Activated T-cell treated with anti-CD3 and anti-CD28 coated beads, Interleukin-2, amount 50 U/mL, for 24 hours (primary cell): ENCODE data around the gene SPAAR.
A peak's percentile ranks its signal among the peaks of the same experiment; 100 is the strongest.
"Not testable (repeated sequence)": the region's sequence is repeated elsewhere in the genome, so short reads cannot be mapped to it uniquely, and the experiment has no call there.

Experiments
- DNase-seq: peaks from one replicate; pipeline ENCODE4 v3.0.0-alpha.2; 2020
- H3K27ac Mint-ChIP-seq: 2 replicates; pipeline ENCODE4 v1.8.0; 2020; ENCODE audit warnings: mild to moderate bottlenecking, mixed read lengths
- H3K27me3 Mint-ChIP-seq: 2 replicates; pipeline ENCODE4 v1.8.0; 2020; ENCODE audit warnings: mixed read lengths
- H3K36me3 Mint-ChIP-seq: 2 replicates; pipeline ENCODE4 v1.8.0; 2020; ENCODE audit warnings: low read depth, mixed read lengths
- H3K4me1 Mint-ChIP-seq: 2 replicates; pipeline ENCODE4 v1.8.0; 2020; ENCODE audit warnings: low read depth, mixed read lengths
- H3K4me3 Mint-ChIP-seq: 2 replicates; pipeline ENCODE4 v1.8.0; 2020; ENCODE audit warnings: mild to moderate bottlenecking, moderate library complexity, mixed read lengths
- H3K9me3 Mint-ChIP-seq: 2 replicates; pipeline ENCODE4 v1.8.0; 2020; ENCODE audit warnings: mixed read lengths

The SPAAR gene

DNA sequence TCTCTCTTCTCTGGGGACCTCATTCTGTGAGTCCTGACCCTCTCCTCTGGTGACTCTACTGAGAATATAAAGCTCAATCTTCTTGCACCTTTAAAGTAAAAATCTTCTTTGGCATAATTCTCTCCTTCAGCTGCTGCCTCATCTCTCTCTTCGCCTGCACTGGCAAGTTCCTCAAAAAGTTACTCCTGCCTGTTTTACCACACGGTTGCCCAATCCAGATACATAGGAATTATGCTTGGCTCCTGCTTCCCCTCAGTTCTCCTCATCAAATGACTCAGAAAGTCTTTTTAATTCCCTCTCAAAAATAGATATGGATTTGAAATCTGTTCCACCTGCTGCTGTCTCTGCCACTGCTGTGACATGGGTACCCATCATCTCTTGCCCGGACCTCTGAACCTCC, 17.6 kb upstream of the SPAAR start:
- Mint-ChIP-seq H3K27ac (no peak overlapping the region), H3K9me3 (no peaks in the 10 kb centered on the region), H3K27me3 (peaks cover 14% of the 10 kb centered on the region)

GRCh38 chr9:35892051-35892450, 17.2 kb upstream of the SPAAR start:
- H3K4me1 Mint-ChIP-seq, result no peaks in the 10 kb centered on the region
- H3K9me3 Mint-ChIP-seq, result no peaks in the 10 kb centered on the region
- H3K4me3 Mint-ChIP-seq, result no peak overlapping the region
- peaks cover 14% of the 10 kb centered on the region for H3K27me3 Mint-ChIP-seq
- no peak overlapping the region for H3K27ac Mint-ChIP-seq
- no peaks in the 10 kb centered on the region for H3K36me3 Mint-ChIP-seq
- DNase-seq, result no peak

More for the DNA sequence above, 17.6 kb upstream of the SPAAR start:
- Mint-ChIP-seq H3K4me3 (no peak overlapping the region), H3K4me1 (no peaks in the 10 kb centered on the region), H3K36me3 (no peaks in the 10 kb centered on the region)
- no peak for DNase-seq

DNA sequence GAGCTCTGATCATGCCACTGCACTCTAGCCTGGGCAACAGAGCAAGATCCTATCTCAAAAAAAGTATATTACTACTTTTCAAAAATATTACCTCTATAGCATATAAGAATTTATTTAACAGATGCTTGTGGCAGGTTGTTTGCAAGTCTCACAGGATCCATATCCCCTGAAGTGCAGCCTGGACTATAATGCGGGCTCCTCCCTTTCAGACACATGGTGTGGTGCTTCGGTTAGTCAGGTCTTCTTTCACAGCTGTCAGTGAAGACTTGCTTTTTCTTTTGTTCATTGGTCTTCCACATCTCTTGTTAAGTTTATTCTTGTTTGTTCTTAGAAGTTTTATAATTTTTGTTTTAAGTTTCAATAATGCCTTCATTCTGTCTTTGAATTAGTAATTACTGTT, 12.7 kb upstream of the SPAAR start:
- DNase-seq, result no peak
- no peak overlapping the region for H3K27ac Mint-ChIP-seq
- no peaks in the 10 kb centered on the region for H3K36me3 Mint-ChIP-seq
- H3K9me3 Mint-ChIP-seq, result no peaks in the 10 kb centered on the region
- peaks cover 13% of the 10 kb centered on the region for H3K27me3 Mint-ChIP-seq
- no peaks in the 10 kb centered on the region for H3K4me1 Mint-ChIP-seq
- no peak overlapping the region for H3K4me3 Mint-ChIP-seq

GRCh38 chr9:35897376-35898099, 11.8 kb upstream of the SPAAR start:
- H3K9me3 Mint-ChIP-seq, H3K4me3 Mint-ChIP-seq, H3K36me3 Mint-ChIP-seq, H3K4me1 Mint-ChIP-seq, DNase-seq, H3K27me3 Mint-ChIP-seq, H3K27ac Mint-ChIP-seq: not testable (repeated sequence)

DNA sequence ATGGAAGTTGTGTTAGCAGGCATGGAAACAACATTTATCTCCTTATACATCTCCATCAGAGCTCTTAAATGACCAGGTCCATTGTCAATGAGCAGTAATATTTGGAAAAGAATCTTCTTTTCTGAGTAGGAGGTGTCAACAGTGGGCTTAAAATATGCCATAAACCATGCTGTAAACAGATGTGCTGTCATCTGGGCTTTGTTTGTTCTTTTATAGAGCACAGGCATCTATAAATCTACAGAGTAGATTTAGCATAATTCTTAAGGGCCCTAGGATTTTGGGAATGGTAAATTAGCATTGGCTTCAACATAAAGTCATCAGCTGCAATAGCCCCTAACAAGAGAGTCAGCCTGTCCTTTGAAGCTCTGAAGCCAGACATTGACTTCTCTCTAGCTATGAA, 11.0 kb upstream of the SPAAR start:
- no peak for DNase-seq
- H3K4me1 Mint-ChIP-seq, result peaks cover 4% of the 10 kb centered on the region
- H3K9me3 Mint-ChIP-seq, result no peaks in the 10 kb centered on the region
- no peaks in the 10 kb centered on the region for H3K36me3 Mint-ChIP-seq
- no peak overlapping the region for H3K27ac Mint-ChIP-seq
- H3K4me3 Mint-ChIP-seq, result no peak overlapping the region
- peaks cover 8% of the 10 kb centered on the region for H3K27me3 Mint-ChIP-seq

GRCh38 chr9:35899021-35899420, 10.3 kb upstream of the SPAAR start:
- peaks cover 4% of the 10 kb centered on the region for H3K4me1 Mint-ChIP-seq
- no peak for DNase-seq
- no peak overlapping the region for H3K4me3 Mint-ChIP-seq
- H3K27ac Mint-ChIP-seq, result no peak overlapping the region
- no peaks in the 10 kb centered on the region for H3K9me3 Mint-ChIP-seq
- no peaks in the 10 kb centered on the region for H3K36me3 Mint-ChIP-seq
- H3K27me3 Mint-ChIP-seq, result peaks cover 8% of the 10 kb centered on the region

DNA sequence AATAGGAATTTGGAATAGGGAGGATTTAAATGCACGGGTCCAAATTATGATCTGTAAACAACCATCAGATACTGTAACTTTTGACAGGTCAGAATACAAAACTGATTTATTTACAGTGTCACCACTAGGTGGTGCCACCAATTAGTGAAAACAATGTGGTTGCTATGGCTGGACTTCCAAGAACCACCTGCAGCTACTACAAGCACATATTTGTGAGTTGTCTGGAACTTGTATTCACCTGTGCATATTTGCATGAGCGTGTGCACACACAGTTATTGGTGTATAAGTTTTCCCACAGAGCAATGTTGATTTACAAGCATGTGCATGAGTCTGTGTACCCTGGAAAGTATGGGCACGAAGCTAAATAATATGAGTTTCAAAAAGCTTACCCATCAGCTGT, 6.2 kb upstream of the SPAAR start:
- peaks cover 17% of the 10 kb centered on the region for H3K4me1 Mint-ChIP-seq
- no peaks in the 10 kb centered on the region for H3K36me3 Mint-ChIP-seq
- no peak for DNase-seq
- H3K9me3 Mint-ChIP-seq, result no peaks in the 10 kb centered on the region
- H3K27me3 Mint-ChIP-seq, result no peaks in the 10 kb centered on the region
- H3K27ac Mint-ChIP-seq, result no peak overlapping the region
- no peak overlapping the region for H3K4me3 Mint-ChIP-seq

DNA sequence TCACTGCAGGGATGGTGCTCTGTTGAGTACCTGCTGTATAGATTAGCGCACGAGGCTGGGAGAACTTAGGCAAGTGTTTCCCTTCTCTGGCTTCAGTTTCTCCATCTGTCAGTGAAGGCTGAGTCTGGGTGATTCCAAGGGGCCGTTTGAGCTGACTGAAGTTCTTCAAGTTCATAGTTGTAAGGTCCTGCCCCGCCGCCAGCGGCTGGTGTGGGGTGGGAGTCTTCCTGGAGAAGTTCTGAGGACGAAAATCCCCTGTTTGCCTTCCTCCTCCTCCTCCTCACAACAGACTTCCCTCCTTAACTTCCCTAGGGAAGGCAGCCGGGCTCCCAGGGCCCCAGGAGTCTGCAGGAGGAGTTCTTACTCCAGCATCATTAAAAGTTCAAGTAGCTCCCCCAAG, 5.0 kb upstream of the SPAAR start:
- no peak overlapping the region for H3K27ac Mint-ChIP-seq
- peaks cover 30% of the 10 kb centered on the region for H3K4me1 Mint-ChIP-seq
- H3K4me3 Mint-ChIP-seq, result no peak overlapping the region
- H3K27me3 Mint-ChIP-seq, result no peaks in the 10 kb centered on the region
- H3K9me3 Mint-ChIP-seq, result no peaks in the 10 kb centered on the region
- DNase-seq, result no peak
- no peaks in the 10 kb centered on the region for H3K36me3 Mint-ChIP-seq

- Mint-ChIP-seq H3K27ac (no peak overlapping the region), H3K9me3 (no peaks in the 10 kb centered on the region), H3K27me3 (no peaks in the 10 kb centered on the region), H3K4me1 (peaks cover 39% of the 10 kb centered on the region), H3K4me3 (no peak overlapping the region), H3K36me3 (no peaks in the 10 kb centered on the region)
- DNase-seq, result no peak
Measured at GRCh38 chr9:35905051-35905781, 4.1 kb upstream of the SPAAR start.

- Mint-ChIP-seq H3K36me3 (no peaks in the 10 kb centered on the region), H3K9me3 (no peaks in the 10 kb centered on the region), H3K27ac (no peak within 1 kb of the TSS), H3K27me3 (no peaks in the 10 kb centered on the region), H3K4me1 (peaks cover 48% of the 10 kb centered on the region), H3K4me3 (no peak within 1 kb of the TSS)
- no peak for DNase-seq
Measured at GRCh38 chr9:35905912-35906679, 3.2 kb upstream of the SPAAR start, which contains the start of gene HRCT1. HRCT1 (plus strand) TSS chr9:35906202; CDS start chr9:35906288, 86 bp downstream.

DNA sequence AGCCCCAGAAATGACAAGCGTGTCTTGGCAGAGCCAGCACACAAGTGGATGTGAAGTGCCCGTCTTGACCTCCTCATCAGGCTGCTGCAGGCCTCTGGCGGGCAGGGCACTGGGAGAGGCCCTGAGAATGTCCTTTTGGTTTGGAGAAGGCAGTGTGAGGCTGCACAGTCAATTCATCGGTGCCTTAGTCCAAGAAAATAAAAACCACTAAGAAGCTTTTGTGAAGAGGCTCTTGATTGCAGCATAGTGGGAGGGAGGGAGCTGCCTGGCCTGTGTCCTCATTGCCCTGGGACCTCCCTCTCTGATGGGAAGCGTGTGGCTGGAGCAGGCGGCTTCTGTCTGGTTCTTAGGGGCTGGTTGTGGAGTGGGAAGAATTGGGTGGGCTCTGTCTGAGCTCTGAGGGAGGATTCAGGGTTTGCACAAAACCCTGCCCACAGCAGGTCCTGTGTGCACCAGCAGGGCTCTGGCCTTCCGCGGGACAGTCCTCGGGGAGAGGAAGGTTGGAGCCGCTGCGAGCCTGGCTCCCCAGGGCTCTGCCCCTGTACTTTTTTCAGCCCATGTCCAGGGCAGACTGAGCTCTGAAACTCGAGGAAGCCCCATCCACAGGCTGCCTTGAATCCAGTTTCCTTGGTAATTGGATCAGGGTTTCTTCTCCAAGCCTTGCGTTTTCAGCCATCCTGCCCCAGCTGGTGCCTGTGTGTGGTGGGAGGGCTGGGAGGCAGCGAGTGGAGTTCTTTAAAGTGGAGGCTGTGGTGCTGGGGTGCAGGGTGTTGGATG, 2.2 kb upstream of the SPAAR start:
- DNase-seq, result no peak
- H3K4me3 Mint-ChIP-seq, result no peak overlapping the region

DNA sequence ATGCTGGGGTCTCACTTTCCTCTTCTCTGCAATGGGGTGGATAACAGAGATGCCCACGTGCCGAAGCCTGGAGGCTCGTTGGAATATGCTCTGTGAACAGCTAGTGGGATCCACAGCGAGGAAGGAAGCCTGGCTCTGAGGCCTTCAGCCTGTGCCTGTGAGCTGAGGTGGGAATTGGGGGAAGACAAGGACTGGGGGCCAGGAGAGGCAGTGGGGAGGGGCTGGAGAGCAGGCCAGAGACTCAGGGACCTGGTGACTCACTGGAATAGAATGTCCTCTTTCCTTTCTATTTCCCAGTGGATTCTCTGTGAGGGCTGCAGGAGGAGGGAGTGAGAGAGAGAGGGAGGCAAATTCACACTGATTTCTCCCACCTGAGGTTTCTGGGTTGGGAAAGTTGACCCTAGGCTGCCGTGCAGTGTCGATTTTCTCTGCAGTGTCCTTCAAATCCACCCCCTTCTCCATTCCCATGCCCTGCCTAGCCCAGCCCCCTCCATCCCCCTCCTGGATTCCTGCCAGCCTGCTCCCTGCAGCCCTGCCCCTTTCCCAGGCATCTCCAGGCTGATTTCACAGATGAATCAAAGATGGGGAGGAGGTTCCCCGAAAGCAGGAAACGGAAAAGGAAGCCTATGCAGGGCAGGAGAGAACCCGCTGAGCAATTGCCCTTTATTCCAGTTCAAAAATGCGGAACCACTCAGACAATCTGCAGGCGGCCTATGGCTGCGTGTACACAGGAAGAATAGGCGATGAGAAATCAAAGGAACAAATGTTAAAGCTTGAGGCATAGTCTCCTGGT, 1.4 kb upstream of the SPAAR start:
- Mint-ChIP-seq H3K4me1 (peaks cover 55% of the 10 kb centered on the region), H3K4me3 (no peak overlapping the region), H3K27ac (peak overlapping the region; percentile 26), H3K9me3 (no peaks in the 10 kb centered on the region), H3K27me3 (no peaks in the 10 kb centered on the region), H3K36me3 (no peaks in the 10 kb centered on the region)
- no peak for DNase-seq

More for the DNA sequence above, 2.2 kb upstream of the SPAAR start:
- no peaks in the 10 kb centered on the region for H3K27me3 Mint-ChIP-seq
- no peaks in the 10 kb centered on the region for H3K36me3 Mint-ChIP-seq
- no peak overlapping the region for H3K27ac Mint-ChIP-seq
- peaks cover 57% of the 10 kb centered on the region for H3K4me1 Mint-ChIP-seq
- no peaks in the 10 kb centered on the region for H3K9me3 Mint-ChIP-seq

- H3K36me3 Mint-ChIP-seq, result no peaks in the 10 kb centered on the region
- H3K9me3 Mint-ChIP-seq, result no peaks in the 10 kb centered on the region
- H3K27me3 Mint-ChIP-seq, result no peaks in the 10 kb centered on the region
- peaks cover 52% of the 10 kb centered on the region for H3K4me1 Mint-ChIP-seq
- H3K27ac Mint-ChIP-seq, result no peak overlapping the region
- no peak overlapping the region for H3K4me3 Mint-ChIP-seq
- no peak for DNase-seq
Measured at GRCh38 chr9:35908504-35909125, 675 bp upstream of the SPAAR start.
